H9 (cell line): ENCODE data around the gene AURKA. TPM values are rescaled to one million over a fixed set of nuclear protein-coding genes. Genes with fewer than 3 reads are reported as not detected.

Source experiments
- DNase-seq: peaks from one replicate; pipeline ENCODE4 v3.0.0-alpha.2; 2017
- H2AFZ ChIP-seq: one replicate; pipeline ENCODE4 v1.6.1; 2013; ENCODE audit warnings: mild to moderate bottlenecking, low read length, control low read depth, moderate library complexity
- H2AK5ac ChIP-seq: 2 replicates; pipeline ENCODE4 v1.6.1; 2013; ENCODE audit warnings: low read length, control low read depth, mixed read lengths; ENCODE audit not compliant: insufficient read length
- H2BK120ac ChIP-seq: one replicate; pipeline ENCODE4 v1.6.1; 2013; ENCODE audit warnings: low read depth, mild to moderate bottlenecking, low read length, control low read depth, inconsistent platforms; ENCODE audit not compliant: poor library complexity, severe bottlenecking
- H2BK12ac ChIP-seq: 2 replicates; pipeline ENCODE4 v1.6.1; 2013; ENCODE audit warnings: low read length, control low read depth, mixed read lengths, low read depth; ENCODE audit not compliant: insufficient read length
- H2BK15ac ChIP-seq: 2 replicates; pipeline ENCODE4 v1.6.1; 2013; ENCODE audit warnings: low read depth, low read length, control low read depth
- H2BK20ac ChIP-seq: one replicate; pipeline ENCODE4 v1.6.1; 2013; ENCODE audit warnings: low read depth, mild to moderate bottlenecking, low read length, control low read depth, inconsistent platforms; ENCODE audit not compliant: poor library complexity, severe bottlenecking
- H2BK5ac ChIP-seq: 2 replicates; pipeline ENCODE4 v1.6.1; 2013; ENCODE audit warnings: low read length, control low read depth, mixed read lengths; ENCODE audit not compliant: insufficient read length
- H3K14ac ChIP-seq: 2 replicates; pipeline ENCODE4 v1.6.1; 2013; ENCODE audit warnings: low read length, control low read depth; ENCODE audit not compliant: insufficient read depth
- H3K18ac ChIP-seq: 2 replicates; pipeline ENCODE4 v1.6.1; 2013; ENCODE audit warnings: low read depth, mild to moderate bottlenecking, mixed read lengths, low read length, control low read depth; ENCODE audit not compliant: insufficient read length
- H3K23ac ChIP-seq: 2 replicates; pipeline ENCODE4 v1.6.1; 2013; ENCODE audit warnings: low read length, control low read depth, mixed read lengths, low read depth; ENCODE audit not compliant: insufficient read length
- H3K23me2 ChIP-seq: 2 replicates; pipeline ENCODE4 v1.6.1; 2013; ENCODE audit warnings: low read depth, mild to moderate bottlenecking, mixed read lengths, low read length, control low read depth; ENCODE audit not compliant: insufficient read length, poor library complexity, severe bottlenecking
- H3K27ac ChIP-seq: 2 replicates; pipeline ENCODE4 v1.5.1; 2013; ENCODE audit warnings: low read length, control low read depth, mixed read lengths, low read depth; ENCODE audit not compliant: insufficient read length
- H3K27me3 ChIP-seq: 2 replicates; pipeline ENCODE4 v1.6.1; 2013; ENCODE audit warnings: low read length, control low read depth, inconsistent platforms; ENCODE audit not compliant: insufficient read depth
- H3K4ac ChIP-seq: 2 replicates; pipeline ENCODE4 v1.6.1; 2013; ENCODE audit warnings: low read depth, mild to moderate bottlenecking, control low read depth, inconsistent platforms, low read length, moderate library complexity
- H3K4me1 ChIP-seq: 2 replicates; pipeline ENCODE4 v1.6.1; 2013; ENCODE audit warnings: low read length, control low read depth, inconsistent platforms; ENCODE audit not compliant: insufficient read depth
- H3K4me2 ChIP-seq: 2 replicates; pipeline ENCODE4 v1.6.1; 2013; ENCODE audit warnings: low read length, control low read depth, mixed read lengths; ENCODE audit not compliant: insufficient read length, insufficient read depth
- H3K56ac ChIP-seq: 2 replicates; pipeline ENCODE4 v1.6.1; 2013; ENCODE audit warnings: low read depth, mild to moderate bottlenecking, mixed read lengths, low read length, control low read depth; ENCODE audit not compliant: insufficient read length
- H3K79me1 ChIP-seq: 2 replicates; pipeline ENCODE4 v1.6.1; 2013; ENCODE audit warnings: low read depth, mild to moderate bottlenecking, moderate library complexity, low read length, control low read depth, inconsistent platforms; ENCODE audit not compliant: insufficient read depth, poor library complexity, severe bottlenecking
- H3K79me2 ChIP-seq: 2 replicates; pipeline ENCODE4 v1.6.1; 2013; ENCODE audit warnings: low read length, control low read depth, inconsistent platforms; ENCODE audit not compliant: insufficient read depth
- H3K9ac ChIP-seq: 2 replicates; pipeline ENCODE4 v1.6.1; 2013; ENCODE audit warnings: low read length, control low read depth, mixed read lengths; ENCODE audit not compliant: insufficient read length; ENCODE audit errors: extremely low read depth
- H3K9me3 ChIP-seq: one replicate; pipeline ENCODE4 v1.6.1; 2013; ENCODE audit warnings: low read depth, low read length, inconsistent platforms; ENCODE audit not compliant: control insufficient read depth
- H3T11ph ChIP-seq: one replicate; pipeline ENCODE4 v1.6.1; 2013; ENCODE audit warnings: mild to moderate bottlenecking, low read length, control low read depth, inconsistent platforms
- H4K20me1 ChIP-seq: one replicate; pipeline ENCODE4 v1.6.1; 2013; ENCODE audit not compliant: control insufficient read depth, insufficient read length, insufficient read depth
- H4K5ac ChIP-seq: 2 replicates; pipeline ENCODE4 v1.6.1; 2013; ENCODE audit warnings: low read depth, mild to moderate bottlenecking, mixed read lengths, low read length, control low read depth; ENCODE audit not compliant: insufficient read length
- H4K8ac ChIP-seq: replicated peaks from 2 replicates; pipeline ENCODE4 v1.6.1; 2013; ENCODE audit warnings: low read length, control low read depth, mixed read lengths, low read depth; ENCODE audit not compliant: insufficient read length
- H4K91ac ChIP-seq: 2 replicates; pipeline ENCODE4 v1.6.1; 2013; ENCODE audit warnings: low read depth, mild to moderate bottlenecking, moderate library complexity, mixed read lengths, low read length, control low read depth; ENCODE audit not compliant: insufficient read length
- H3K27ac Mint-ChIP-seq, 3 experiments: 2 replicates in 2 of 3; 3 replicates in 1 of 3; pipeline ENCODE4 v1.8.0; 2020 to 2021; ENCODE audit warnings: mixed read lengths in 3 of 3, mild to moderate bottlenecking in 1 of 3, moderate library complexity in 1 of 3
- H3K27me3 Mint-ChIP-seq: 2 replicates; pipeline ENCODE4 v1.8.0; 2021; ENCODE audit warnings: low read depth, mild to moderate bottlenecking, moderate library complexity, mixed read lengths
- H3K36me3 Mint-ChIP-seq, 3 experiments: 2 replicates in 2 of 3; 3 replicates in 1 of 3; pipeline ENCODE4 v1.8.0; 2020 to 2021; ENCODE audit warnings: low read depth in 3 of 3, mixed read lengths in 3 of 3; ENCODE audit not compliant: insufficient read depth in 1 of 3
- H3K4me1 Mint-ChIP-seq, 2 experiments: 2 replicates each; pipeline ENCODE4 v1.8.0; 2020; ENCODE audit warnings: mixed read lengths in 2 of 2
- H3K4me3 Mint-ChIP-seq, 2 experiments: 2 replicates in 1 of 2; 3 replicates in 1 of 2; pipeline ENCODE4 v1.8.0; 2020 to 2021; ENCODE audit warnings: mild to moderate bottlenecking in 2 of 2, mixed read lengths in 2 of 2, moderate library complexity in 1 of 2
- H3K9me3 Mint-ChIP-seq, 2 experiments: 2 replicates in 1 of 2; 3 replicates in 1 of 2; pipeline ENCODE4 v1.8.0; 2020; ENCODE audit warnings: mild to moderate bottlenecking in 2 of 2, mixed read lengths in 2 of 2, moderate library complexity in 1 of 2
- WGBS: extraction: QIAGEN DNeasy Blood & Tissue Kit; methylation state at CpG from one replicate; pipeline ENCODE4 v1.1.7; 2013; ENCODE audit warnings: missing lambda C conversion rate, low lambda C conversion rate, mixed read lengths; ENCODE audit not compliant: insufficient read length; ENCODE audit errors: extremely low coverage; 5-methylcytosine and 5-hydroxymethylcytosine counted together
- total RNA-seq: library from RNA; stranded (reverse); gene quantifications from 2 replicates; pipeline ENCODE4 v1.2.1, GENCODE V29; 2021
- TF ChIP-seq, protein P1 (sequence below): fragments of 200-600 bp; sonication (generic); conservative IDR thresholded peaks from 3 replicates; pipeline ENCODE4 v1.8.0; 2021; ENCODE audit warnings: antibody characterized with exemption, mild to moderate bottlenecking

AURKA gene
- total RNA-seq, 1 experiment from 2014 or later: 86.8 TPM

DNA sequence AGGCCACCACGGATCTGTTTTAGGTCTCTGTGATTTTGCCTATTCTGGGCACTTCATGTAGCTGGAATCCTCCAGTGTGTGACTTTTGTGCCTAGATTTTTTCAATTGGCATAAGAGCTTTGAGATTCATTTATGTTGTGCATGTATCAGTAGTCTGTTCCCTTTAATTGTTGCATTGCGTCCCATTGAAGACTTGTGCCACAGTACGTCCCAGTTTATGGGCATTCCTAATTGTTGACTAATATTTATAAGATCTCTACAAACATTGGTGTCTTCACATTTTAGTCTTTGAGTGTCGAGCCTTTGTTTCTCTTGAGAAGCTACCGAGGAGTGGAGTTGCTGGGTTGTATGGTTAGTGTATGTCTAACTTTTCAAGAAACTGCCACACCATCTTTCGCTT, 33.9 kb downstream of the AURKA start:
- Histone ChIP-seq H3K14ac (no peak overlapping the region), H4K8ac (no peak overlapping the region), H2BK15ac (no peak overlapping the region), H3K4me2 (peak overlapping the region; percentile 5), H3K23ac (no peak overlapping the region), H3K4ac (no peak overlapping the region), H3T11ph (no peak overlapping the region), H3K9me3 (no peaks in the 10 kb centered on the region), H2BK120ac (no peak overlapping the region), H3K23me2 (peaks cover 11% of the 10 kb centered on the region), H3K9ac (no peak overlapping the region), H3K4me1 (no peaks in the 10 kb centered on the region), H2BK20ac (no peak overlapping the region), H2BK12ac (no peak overlapping the region), H4K91ac (no peak overlapping the region), H4K20me1 (no peaks in the 10 kb centered on the region), H4K5ac (no peak overlapping the region), H2AFZ (no peak overlapping the region), H2BK5ac (no peak overlapping the region), H3K79me1 (no peaks in the 10 kb centered on the region), H3K27ac (no peak overlapping the region), H3K56ac (no peak overlapping the region), H3K27me3 (no peaks in the 10 kb centered on the region), H3K18ac (no peak overlapping the region), H3K79me2 (no peaks in the 10 kb centered on the region), H2AK5ac (no peak overlapping the region)
- DNase-seq: no peak
- Mint-ChIP-seq H3K4me3 (peak overlapping the region; percentile 46 to 77; a peak in 4 of 5 replicates), H3K4me1 (peaks cover 19 to 23% of the 10 kb centered on the region in 2 experiments), H3K27ac (no peak overlapping the region), H3K36me3 (no peaks in the 10 kb centered on the region; a peak in 1 of 7 replicates), H3K9me3 (no peaks in the 10 kb centered on the region), H3K27me3 (peaks cover 6% of the 10 kb centered on the region)
- TF ChIP-seq, protein P1, sequence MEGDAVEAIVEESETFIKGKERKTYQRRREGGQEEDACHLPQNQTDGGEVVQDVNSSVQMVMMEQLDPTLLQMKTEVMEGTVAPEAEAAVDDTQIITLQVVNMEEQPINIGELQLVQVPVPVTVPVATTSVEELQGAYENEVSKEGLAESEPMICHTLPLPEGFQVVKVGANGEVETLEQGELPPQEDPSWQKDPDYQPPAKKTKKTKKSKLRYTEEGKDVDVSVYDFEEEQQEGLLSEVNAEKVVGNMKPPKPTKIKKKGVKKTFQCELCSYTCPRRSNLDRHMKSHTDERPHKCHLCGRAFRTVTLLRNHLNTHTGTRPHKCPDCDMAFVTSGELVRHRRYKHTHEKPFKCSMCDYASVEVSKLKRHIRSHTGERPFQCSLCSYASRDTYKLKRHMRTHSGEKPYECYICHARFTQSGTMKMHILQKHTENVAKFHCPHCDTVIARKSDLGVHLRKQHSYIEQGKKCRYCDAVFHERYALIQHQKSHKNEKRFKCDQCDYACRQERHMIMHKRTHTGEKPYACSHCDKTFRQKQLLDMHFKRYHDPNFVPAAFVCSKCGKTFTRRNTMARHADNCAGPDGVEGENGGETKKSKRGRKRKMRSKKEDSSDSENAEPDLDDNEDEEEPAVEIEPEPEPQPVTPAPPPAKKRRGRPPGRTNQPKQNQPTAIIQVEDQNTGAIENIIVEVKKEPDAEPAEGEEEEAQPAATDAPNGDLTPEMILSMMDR: no peak
- WGBS: no CpG with 5 or more reads among the region's 6 CpGs
